Measurements from ENCODE around the gene SUPV3L1. TPM values are rescaled to one million over a fixed set of nuclear protein-coding genes. Genes with fewer than 3 reads are reported as not detected.
"Not testable (repeated sequence)": the region's sequence is repeated elsewhere in the genome, so short reads cannot be mapped to it uniquely, and the experiment has no call there.

The SUPV3L1 gene
- total RNA-seq, 2 experiments from 2014 or later: 27.0 to 40.9 TPM

GRCh38 chr10:69248117-69248730 lies 68.2 kb downstream of the SUPV3L1 start:
- Histone ChIP-seq H3K36me3 (ENCODE audit: insufficient read depth, low read length) (no peaks in the 10 kb centered on the region), H3K9me3 (ENCODE audit: low read length) (no peaks in the 10 kb centered on the region), H3K4me2 (ENCODE audit: low read length) (no peak overlapping the region), H3K27ac (ENCODE audit: low read depth, low read length, poor library complexity, severe bottlenecking) (no peak overlapping the region), H3K9me2 (ENCODE audit: insufficient read depth, low read length) (no peaks in the 10 kb centered on the region), H4K20me1 (ENCODE audit: insufficient read depth, low read length) (no peaks in the 10 kb centered on the region), H3K4me1 (ENCODE audit: insufficient read depth, low read length, poor library complexity, severe bottlenecking) (no peaks in the 10 kb centered on the region), H3K79me2 (ENCODE audit: insufficient read depth, low read depth, low read length) (no peaks in the 10 kb centered on the region), H3K4me3 (ENCODE audit: low read depth, low read length, poor library complexity, severe bottlenecking) (no peak overlapping the region), H2AFZ (ENCODE audit: low read length) (no peak overlapping the region)
- TF ChIP-seq, protein P1, sequence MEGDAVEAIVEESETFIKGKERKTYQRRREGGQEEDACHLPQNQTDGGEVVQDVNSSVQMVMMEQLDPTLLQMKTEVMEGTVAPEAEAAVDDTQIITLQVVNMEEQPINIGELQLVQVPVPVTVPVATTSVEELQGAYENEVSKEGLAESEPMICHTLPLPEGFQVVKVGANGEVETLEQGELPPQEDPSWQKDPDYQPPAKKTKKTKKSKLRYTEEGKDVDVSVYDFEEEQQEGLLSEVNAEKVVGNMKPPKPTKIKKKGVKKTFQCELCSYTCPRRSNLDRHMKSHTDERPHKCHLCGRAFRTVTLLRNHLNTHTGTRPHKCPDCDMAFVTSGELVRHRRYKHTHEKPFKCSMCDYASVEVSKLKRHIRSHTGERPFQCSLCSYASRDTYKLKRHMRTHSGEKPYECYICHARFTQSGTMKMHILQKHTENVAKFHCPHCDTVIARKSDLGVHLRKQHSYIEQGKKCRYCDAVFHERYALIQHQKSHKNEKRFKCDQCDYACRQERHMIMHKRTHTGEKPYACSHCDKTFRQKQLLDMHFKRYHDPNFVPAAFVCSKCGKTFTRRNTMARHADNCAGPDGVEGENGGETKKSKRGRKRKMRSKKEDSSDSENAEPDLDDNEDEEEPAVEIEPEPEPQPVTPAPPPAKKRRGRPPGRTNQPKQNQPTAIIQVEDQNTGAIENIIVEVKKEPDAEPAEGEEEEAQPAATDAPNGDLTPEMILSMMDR (conservative IDR thresholded peaks at IDR 0.05; ENCODE audit: low read length): no peak
- ChIA-PET POLR2A (no interaction called here), CTCF (ENCODE audit: unreplicated experiment) (no interaction called here)
- intact Hi-C loops (cut with micrococcal nuclease; ENCODE audit: unreplicated experiment): no loop called here
- no peak for DNase-seq (ENCODE audit: low spot score)
- BruUV-seq (replicated peaks): no TSS peak

- no TSS peak for BruUV-seq (replicated peaks)
- POLR2A ChIA-PET: no interaction called here
These were observed 70.0 kb downstream of the SUPV3L1 start for GRCh38 chr10:69250041-69250440.

DNA sequence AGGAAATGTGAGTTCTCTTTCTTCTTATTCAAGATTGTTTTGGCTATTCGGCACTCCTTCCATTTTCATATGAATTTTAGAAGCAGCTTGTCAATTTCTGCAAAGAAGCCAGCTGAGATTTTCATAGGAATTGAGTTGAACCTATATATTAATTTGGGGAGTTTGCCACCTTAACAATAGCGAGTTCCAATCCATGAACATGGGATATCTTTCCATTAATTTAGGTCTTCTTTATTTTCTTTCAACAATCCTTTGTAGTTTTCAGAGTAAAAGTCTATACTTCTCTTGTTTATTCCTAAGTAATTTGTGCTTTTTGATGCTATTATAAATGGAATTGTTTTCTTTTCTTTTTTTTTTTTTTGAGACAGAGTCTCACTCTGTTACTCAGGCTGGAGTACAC lies 71.4 kb downstream of the SUPV3L1 start:
- H3K4me2 ChIP-seq (ENCODE audit: low read length); H3K4me3 ChIP-seq (ENCODE audit: low read depth, low read length, poor library complexity, severe bottlenecking); H3K4me1 ChIP-seq (ENCODE audit: insufficient read depth, low read length, poor library complexity, severe bottlenecking); intact Hi-C loops (cut with micrococcal nuclease; ENCODE audit: unreplicated experiment); H3K36me3 ChIP-seq (ENCODE audit: insufficient read depth, low read length); H3K9me3 ChIP-seq (ENCODE audit: low read length); H2AFZ ChIP-seq (ENCODE audit: low read length); H3K79me2 ChIP-seq (ENCODE audit: insufficient read depth, low read depth, low read length); DNase-seq (ENCODE audit: low spot score); CTCF ChIA-PET (ENCODE audit: unreplicated experiment); BruUV-seq (replicated peaks); H3K27ac ChIP-seq (ENCODE audit: low read depth, low read length, poor library complexity, severe bottlenecking); H3K9me2 ChIP-seq (ENCODE audit: insufficient read depth, low read length); H4K20me1 ChIP-seq (ENCODE audit: insufficient read depth, low read length): not testable (repeated sequence)
- POLR2A ChIA-PET: interaction anchor here (0.7 kb wide), 1 partner anchor 55 kb away, joined by 4 read pairs; no protein-coding TSS in a partner anchor

More at GRCh38 chr10:69250041-69250440, 70.0 kb downstream of the SUPV3L1 start:
- no peaks in the 10 kb centered on the region for H3K9me3 ChIP-seq (ENCODE audit: low read length)
- no peak overlapping the region for H3K4me2 ChIP-seq (ENCODE audit: low read length)
- no peaks in the 10 kb centered on the region for H3K79me2 ChIP-seq (ENCODE audit: insufficient read depth, low read depth, low read length)
- intact Hi-C loops (cut with micrococcal nuclease; ENCODE audit: unreplicated experiment): no loop called here
- TF ChIP-seq EZH2phosphoT487 (IDR thresholded peaks at IDR 0.05; ENCODE audit: borderline replicate concordance, low read depth, low read length): no peak
- TF ChIP-seq, protein P1 (conservative IDR thresholded peaks at IDR 0.05; ENCODE audit: low read length): no peak
- no peak overlapping the region for H3K27ac ChIP-seq (ENCODE audit: low read depth, low read length, poor library complexity, severe bottlenecking)
- H3K9me2 ChIP-seq (ENCODE audit: insufficient read depth, low read length): no peaks in the 10 kb centered on the region
- no peak overlapping the region for H3K4me3 ChIP-seq (ENCODE audit: low read depth, low read length, poor library complexity, severe bottlenecking)
- H4K20me1 ChIP-seq (ENCODE audit: insufficient read depth, low read length): no peaks in the 10 kb centered on the region
- CTCF ChIA-PET (ENCODE audit: unreplicated experiment): no interaction called here
- H3K4me1 ChIP-seq (ENCODE audit: insufficient read depth, low read length, poor library complexity, severe bottlenecking): no peaks in the 10 kb centered on the region
- DNase-seq (ENCODE audit: low spot score): no peak
- H2AFZ ChIP-seq (ENCODE audit: low read length): no peak overlapping the region
- H3K36me3 ChIP-seq (ENCODE audit: insufficient read depth, low read length): no peaks in the 10 kb centered on the region

Measured in OCI-LY7 (cell line).